ENCODE measurements around the gene HEXD.
A peak's percentile ranks its signal among the peaks of the same experiment; 100 is the strongest.
"Not testable (repeated sequence)": the region's sequence is repeated elsewhere in the genome, so short reads cannot be mapped to it uniquely, and the experiment has no call there.

Gene HEXD

DNA sequence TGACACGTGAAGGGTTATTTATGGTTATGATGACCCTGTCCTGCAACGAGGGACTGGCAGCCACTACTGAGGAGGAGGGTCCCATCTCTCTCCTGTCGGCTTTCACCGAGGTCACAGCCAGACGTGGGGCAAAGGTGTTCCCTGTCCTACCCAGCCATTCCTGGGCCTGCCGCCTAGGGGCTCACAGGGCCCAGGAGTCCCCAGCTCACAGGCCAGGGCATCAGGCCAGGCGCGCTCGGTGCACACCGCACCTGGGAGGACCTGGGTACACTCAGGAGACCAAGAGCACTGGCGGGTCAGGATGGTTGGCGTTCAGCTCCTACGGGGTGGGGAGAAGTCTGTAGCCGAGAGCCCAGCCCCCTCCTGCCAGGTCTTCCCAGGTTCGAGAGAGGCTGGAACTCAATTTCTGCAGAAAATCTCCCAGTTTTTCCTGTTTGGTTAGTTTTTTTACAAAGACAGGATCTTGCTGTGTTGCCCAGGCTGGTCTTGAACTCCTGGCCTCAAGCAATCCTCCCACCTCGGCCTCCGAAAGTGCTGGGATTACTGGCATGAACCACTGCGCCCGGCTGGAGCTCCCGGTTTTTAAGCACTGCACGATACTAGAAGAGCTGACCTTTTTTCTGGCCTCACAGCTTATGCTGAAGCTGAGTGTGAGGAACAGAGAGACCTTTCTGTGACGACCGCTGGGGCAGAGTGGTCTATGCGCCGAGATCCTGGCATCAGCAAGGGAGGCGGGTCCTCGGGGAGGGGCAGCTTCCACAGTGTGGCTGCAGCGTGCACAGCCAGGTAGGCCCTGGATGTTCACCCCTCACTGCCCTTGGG lies 24.7 kb downstream of the HEXD start:
- no peak for DNase-seq

DNA sequence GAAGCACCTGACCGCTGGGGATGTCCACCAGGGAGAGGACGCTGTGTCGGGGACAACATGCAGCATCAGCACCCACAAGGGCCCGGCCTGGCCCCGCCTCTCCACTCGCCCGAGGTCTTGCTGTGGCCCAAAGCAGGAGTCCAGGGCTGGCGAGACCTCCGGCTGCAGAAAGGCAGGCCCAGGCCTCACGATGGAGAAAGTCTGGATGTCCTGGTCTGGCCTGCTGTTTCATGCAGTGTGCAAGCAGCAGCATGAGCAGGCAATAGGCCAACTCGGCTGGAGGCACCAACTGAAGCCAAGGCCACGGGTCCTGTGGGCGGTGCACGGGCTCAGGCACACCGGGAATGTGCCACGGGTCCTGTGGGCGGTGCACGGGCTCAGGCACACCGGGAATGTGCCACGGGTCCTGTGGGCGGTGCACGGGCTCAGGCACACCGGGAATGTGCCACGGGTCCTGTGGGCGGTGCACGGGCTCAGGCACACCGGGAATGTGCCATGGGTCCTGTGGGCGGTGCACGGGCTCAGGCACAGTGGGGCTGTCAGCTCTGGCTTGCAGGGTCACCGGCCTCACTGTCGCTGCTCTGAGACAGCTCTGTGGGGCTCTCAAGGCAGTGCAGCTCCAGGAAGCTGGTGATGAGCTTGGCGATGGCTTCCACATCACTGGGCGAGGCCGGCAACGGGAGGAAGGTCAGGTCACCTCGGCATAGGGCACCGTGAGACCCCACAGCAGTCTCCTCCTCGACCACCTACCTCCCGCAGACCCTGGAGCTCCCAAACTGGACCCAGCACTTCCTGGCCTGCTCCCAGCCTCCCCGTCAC lies 25.5 kb downstream of the HEXD start:
- DNase-seq, result no peak

DNA sequence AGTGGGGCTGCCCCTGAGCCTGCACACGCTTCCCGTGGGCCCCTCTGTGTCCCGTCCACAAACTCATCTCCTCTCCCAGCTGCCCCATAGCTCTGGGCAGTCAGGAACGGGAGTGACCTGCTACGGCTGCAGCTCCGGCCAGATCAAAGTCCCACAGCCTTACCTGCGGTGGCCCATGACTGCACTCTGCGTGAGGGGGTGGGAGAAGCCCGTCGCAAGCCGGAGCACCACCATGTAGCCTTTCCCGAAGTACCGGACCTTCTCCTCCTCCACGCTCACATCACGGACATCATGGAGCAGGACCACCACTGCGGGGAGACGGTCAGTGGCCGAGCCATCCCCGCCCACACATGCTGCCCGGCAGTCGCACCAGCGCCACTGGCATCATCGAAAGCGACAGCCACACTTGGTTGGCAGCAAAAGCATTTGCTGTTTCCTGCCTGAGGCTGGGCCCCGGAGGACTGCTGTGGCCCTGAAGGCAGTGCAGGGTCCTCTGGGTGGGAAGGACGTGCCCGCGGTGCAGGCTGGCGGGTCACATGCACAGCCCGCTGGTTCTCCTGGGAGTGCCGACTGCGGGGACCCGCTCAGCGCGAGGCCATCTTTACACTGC lies 26.2 kb downstream of the HEXD start:
- DNase-seq, result no peak

DNA sequence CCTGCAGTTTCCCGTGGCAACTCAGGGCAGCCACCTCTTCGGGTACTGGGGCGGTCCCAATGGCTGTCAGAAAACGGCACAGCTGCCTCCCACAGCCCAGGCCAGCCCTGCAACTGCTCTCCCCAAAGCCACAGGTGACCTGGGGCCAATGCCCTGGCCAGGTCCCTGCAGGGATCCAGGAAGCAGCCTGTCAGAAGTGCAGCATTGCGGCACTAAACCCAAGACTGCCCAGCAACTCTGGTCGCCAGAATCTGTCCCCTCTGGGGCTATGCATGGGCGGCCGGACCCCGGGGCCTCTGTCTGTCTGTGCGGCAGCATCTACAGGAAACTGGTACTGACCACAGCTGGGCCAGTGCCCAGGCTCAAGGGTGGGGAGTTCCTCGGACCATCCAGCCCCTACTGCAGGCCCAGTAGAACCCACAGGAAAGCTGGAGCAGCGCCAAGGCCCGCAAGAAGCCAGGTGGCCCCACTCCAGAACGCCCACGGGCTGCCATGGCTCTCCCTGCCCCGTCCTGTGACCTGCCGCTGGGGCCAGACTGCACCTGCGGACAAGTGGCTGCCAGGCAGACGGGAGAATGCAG lies 26.9 kb downstream of the HEXD start:
- peak; percentile 71 for DNase-seq

DNA sequence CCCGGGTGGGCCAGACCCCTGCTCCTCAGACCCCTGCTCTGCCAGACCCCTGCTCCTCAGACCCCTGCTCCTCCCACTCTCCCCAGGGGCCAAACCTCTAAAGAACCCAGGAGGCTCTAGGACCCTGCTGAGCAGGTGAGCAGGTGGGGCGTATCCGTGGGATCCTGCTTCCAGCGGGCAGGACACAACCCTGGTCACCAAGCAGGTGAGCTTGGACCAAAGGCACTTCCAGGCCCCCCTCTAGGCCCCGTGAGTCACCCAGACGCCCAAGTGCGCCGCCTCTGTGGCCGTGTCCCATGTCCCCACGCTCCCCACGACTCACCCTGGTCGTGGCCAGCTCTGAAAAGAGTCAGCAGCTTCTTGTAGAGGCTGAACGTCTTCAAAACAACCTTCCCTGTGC lies 27.4 kb downstream of the HEXD start:
- no peak for DNase-seq

DNA sequence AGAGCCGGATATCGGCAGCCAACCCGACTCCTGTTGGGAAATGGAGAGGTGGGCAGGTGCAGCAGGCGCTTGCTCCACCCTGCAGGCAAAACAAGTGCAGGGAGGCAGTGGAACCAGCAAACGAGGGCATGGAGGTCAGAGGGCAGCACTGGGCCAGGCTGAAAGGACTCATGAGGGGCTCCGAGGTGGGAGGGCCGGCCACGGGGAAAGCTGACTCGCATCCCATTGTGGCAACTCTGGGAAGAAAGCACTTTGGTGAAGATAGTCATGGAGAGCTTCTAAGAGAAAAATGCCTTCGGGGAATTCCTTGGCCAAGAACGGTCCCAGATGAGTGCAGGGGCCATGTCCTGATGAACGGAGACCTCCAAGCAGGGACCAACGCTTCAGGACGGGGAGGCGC lies 28.0 kb downstream of the HEXD start:
- DNase-seq, result no peak

DNA sequence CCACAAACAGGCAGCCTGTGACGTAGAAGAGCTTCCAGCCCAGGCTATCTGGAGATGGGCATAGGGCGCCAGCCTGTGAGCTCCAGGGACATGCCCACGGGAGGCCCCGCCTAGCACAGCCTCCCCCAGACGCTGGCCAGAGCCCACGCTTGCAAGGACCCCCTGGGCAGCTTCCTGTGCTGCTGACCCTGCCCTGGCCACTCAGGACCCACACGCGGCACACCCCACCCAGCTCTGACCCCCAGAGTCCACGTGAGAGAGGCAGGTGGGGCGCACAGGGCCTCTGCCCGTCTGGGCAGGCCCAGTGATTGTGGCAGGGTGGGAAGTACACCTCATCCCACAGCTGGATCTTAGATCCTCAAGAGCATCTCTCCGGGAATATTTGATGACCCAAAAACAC lies 28.5 kb downstream of the HEXD start:
- DNase-seq, result no peak

DNA sequence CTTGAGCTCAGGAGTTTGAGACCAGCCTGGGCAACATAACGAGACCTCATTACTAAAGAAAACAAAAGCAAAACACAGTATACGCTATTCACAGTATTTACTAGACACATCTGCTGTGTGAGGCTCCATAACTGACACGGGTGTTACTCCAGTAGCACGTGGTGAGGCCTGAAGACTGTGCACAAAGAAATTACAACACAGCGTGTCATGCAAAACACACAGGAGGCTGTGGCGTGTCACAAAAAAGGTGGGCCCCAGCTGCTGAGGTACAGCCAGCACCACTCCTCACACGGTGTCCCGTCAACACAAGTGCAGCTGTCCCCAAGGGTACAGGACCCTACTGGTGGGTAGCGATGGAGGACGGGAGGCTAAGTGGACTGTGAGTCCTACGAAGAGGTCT lies 29.7 kb downstream of the HEXD start:
- no peak for DNase-seq

DNA sequence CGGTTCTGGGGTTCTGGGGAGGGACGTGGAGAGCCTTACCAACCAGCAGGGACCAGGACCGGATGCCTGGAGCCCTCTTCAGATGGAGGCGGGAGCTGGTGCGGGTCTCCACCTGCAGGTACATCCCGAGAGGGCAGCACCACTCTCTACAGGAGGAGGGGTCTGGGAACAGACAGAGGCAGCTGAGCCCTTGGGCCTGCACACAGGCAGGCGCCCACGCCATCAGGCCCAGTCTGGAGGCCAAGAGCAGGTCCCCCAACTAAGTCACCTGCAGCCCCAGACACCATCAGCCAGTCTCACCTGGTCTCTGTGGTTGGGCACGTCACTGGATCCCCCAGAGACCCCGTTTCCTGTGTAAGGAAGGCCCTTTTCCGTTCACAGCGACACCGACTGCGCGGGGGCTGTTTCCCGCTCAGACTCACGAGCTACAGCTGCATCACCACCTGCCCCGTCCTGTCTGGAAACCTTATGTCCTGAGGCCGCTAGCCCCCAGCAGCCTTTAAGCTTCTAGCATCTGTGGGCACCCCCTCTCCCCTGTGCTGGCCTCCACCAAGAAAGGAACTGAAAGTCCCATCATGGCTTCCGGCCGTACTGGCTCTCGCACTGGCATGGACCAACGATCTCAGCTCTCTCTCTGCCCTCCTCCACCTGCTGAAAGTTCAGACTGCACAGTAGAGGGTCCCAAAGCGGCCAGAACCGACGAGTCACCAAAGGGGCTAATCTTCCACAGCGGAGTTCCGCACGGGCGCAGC lies 31.2 kb downstream of the HEXD start:
- DNase-seq, result no peak

DNA sequence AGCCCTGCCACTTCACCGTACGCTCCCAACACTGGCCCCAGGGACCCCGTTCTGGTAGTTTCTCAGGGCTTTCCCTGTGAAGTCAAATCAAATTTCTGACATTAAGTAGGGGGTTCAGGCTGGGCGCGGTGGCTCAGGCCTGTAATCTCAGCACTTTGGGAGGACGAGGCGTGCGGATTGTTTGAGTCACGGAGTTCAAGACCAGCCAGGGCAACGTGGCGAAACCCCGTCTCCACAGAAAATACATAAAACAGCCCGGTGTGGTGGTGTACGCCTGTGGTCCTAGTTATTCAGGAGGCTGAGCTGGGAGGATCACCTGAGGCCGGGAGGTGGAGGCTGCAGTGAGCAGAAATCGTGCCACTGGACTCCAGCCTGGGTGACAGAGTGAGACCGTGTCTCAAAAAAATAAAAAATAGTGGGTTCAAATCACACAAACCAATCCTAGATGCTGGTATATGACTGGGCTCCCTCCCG lies 31.8 kb downstream of the HEXD start:
- DNase-seq, result no peak

DNA sequence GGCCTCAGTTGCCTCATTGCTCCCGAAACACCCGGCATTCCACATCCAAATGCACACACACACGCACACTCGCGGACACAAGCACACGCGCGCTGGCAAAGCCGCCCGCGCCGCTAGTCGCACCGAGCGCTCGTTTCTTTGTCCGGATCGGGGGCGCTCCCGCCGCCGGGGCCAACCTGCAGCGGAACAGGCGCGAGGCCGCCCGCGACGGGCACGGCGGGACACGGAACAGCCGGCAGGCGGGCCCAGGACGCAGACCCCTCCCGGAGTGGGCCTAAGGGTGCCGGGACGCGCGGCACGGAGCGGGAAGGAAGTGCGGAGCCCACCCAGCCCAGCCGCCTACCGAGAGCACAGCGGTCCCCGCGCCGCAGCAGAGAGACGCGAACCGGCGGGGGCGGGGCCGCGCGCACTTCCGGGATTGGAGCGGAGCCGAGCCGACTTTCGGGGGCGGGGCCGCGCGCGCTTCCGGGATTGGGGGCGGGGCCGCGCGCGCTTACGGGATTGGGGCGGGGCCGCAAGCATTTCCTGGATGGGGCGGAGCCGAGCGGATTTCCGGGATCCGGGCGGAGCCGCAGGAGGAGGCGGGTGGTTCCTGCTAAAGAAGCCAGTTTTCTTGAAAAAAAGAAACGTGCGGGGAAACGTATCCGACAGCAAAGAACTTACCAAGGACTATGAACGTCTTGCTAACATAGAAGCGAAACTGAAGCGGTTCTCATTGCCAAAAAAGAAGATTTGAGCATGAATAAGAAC lies 32.4 kb downstream of the HEXD start, which contains the start of gene CYBC1:
Gene CYBC1 (minus strand): TSS at position 396 of the 750 bp plus-strand sequence. CDS start 1,498 bp downstream, outside the sequence.
- peak; percentile 95 for DNase-seq

DNA sequence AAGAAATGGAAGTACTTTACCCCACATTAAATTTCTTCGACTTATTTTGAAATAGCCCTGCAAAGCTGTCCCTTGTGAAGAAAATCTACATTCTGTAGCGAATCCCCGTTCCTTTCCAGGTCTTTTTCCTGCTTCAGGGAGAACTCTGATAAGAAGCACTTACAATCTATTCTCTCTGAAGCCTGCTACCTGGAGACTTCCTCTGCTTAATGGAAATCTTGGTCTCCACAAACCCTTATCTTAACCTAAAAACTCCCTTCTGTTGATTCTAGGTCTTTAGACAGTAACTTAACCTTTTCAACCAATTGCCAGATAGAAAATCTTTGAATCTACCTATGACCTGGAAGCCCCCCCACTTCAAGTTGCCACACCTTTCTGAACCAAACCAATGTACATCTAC lies 34.0 kb downstream of the HEXD start:
- no peak for DNase-seq

DNA sequence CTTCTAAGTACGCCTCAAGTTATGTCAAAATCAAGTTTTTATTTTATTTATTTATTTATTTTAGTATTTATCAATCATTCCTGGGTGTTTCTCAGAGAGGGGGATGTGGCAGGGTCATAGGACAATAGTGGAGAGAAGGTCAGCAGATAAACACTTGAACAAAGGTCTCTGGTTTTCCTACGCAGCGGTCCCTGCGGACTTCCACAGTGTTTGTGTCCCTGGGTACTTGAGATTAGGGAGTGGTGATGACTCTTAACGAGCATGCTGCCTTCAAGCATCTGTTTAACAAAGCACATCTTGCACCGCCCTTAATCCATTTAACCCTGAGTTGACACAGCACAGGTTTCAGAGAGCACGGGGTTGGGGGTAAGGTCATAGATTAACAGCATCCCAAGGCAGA lies 35.0 kb downstream of the HEXD start:
- DNase-seq, result not testable (repeated sequence)

DNA sequence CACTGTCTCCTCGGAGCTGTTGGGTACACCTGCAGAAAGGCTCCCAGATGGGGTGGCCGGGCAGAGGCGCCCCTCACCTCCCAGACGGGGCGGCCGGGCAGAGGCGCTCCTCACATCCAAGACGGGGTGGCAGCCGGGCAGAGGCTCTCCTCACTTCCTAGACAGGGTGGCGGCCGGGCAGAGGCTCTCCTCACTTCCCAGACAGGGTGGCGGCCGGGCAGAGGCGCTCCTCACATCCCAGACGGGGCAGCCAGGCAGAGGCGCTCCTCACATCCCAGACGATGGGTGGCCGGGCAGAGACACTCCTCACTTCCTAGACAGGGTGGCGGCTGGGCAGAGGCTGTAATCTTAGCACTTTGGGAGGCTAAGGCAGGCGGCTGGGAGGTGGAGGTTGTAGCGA lies 35.6 kb downstream of the HEXD start:
- DNase-seq, result not testable (repeated sequence)

DNA sequence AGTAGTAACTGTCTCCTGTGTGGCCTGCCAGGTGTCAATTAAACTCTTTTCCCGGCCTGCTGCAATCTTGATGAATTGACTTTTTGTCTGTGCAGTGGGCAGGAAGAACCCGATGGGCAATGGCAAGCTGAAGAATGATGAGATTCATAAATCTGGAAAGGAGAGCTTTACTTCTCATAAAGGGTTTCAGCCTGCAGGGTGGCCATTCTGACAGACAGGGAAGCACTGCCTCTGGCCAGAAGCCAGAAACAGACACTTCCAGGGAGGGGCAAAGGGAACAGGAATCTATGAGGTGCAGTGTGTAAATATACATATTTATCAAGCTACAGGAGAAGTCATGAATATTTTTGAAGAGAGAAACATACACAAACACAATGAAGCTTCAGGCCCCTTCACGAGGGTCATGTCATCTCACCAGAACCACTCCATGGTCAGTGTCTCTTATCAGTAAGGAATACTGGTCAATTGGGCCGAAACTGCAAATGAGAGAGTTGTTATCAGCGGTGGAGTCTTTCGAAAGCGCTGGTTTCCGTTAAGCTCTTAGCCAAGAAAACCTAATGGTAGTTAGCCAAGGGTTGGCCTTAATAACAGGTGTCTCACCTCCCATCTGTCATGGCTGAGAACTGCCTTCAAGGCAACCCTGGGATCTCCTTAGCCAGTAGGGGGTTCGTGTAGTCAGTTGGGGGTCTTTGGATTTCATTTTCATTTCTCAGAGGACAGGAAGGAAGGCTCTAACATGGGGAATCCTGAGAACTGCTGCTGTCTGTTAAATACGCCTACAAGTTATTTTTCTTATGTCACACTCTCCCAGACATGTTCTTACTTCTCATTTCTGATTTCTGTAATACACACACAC lies 39.2 kb downstream of the HEXD start:
- DNase-seq, result no peak

DNA sequence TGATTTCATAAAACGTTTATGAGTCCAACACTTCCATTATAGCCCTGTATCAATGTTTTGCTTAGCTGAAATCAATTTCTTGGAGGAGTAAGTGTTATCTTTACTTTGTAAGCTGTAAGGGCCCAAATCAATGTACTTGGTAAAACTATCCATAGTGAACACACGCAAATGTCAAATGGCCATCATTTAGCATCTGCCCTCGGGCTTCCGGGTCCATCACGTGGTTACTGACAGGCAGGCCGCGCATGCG lies 39.7 kb downstream of the HEXD start:
- DNase-seq, result no peak

DNA sequence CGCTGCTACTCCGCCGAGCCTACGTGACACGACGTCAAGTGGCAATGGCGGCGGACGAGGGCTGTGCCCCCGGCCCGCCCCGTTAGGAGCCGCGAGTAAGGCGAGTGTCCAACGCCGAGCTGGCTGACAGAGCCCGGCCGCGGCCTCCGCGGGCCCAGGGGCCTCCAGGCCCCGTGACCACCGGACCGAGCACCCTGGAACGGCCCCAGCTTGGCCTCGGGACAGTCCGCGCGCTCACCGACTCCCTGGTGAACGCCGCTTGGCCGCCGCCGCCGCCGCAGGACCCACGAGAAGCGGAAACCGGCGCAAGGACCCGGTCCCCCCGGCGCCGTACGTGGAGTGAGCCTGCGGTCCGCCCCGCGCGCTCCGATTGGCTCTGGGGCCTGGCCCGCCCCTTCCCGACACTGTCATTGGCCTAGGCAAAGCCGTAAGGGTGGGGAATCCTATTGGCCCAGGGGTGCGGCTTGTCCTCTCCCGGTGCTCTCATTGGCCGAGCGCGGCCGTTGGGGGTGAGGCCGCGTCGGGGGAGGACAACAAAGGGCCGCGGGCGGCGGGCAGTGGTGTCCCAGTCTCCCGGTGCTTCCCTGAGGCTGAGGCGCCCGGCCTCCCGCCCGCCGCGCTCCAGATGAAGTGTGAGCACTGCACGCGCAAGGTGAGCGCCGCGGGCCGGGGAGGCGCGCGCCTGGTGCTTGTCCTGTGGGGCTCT lies 40.2 kb downstream of the HEXD start, which contains the start of gene NARF:
Gene NARF (plus strand): TSS at position 563 of the 706 bp plus-strand sequence. CDS start 63 bp downstream, at position 626.
- peak; percentile 98 for DNase-seq

DNA sequence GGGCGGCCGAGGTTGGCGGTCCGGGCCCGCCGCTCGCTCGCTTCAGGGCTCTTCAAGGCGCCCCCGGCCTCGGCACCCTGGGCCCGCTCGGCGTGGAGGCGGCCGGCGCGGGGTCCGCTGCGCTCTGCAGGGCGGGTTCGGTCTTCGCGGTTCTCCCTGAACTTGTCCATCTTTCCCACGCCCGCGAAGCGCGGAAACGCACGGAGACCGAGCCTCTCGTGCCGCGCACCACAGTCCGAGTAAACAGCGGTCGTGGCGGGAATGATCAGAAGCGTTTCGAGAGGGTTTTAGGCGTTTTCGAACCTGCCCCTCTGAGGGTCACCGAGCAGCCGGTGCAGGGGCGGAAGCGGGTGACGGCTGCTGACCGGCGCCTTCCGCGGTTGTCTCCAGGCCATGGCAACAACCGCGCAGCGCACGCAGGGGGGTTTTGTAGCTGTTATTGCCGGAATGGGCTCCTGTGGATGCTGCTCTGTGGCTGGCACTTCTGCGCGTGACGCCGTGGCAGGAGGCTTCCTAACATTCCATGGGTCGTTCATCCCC lies 40.8 kb downstream of the HEXD start:
- no peak for DNase-seq

DNA sequence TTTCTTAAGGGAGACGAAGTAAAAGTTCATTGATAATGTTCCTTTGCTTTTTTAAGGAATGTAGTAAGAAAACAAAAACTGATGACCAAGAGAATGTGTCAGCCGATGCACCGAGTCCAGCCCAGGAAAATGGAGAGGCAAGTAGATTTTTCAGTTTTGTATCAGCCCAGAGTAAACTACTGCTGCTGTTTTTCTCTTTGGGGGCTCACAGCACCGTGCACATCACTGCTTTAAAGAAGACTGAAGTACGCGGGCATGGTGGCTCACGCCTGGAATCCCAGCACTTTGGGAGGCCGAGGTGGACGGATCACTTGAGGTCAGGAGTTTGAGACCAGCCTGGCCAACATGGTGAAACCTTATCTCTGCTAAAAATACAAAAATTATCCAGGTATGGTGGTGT lies 41.8 kb downstream of the HEXD start:
- DNase-seq, result not testable (repeated sequence)

Data from left hindlimb (tissue), 1 donor.